ENCODE measurements around the gene UBE2U.
"Not testable (repeated sequence)": the region's sequence is repeated elsewhere in the genome, so short reads cannot be mapped to it uniquely, and the experiment has no call there.

Gene UBE2U

DNA sequence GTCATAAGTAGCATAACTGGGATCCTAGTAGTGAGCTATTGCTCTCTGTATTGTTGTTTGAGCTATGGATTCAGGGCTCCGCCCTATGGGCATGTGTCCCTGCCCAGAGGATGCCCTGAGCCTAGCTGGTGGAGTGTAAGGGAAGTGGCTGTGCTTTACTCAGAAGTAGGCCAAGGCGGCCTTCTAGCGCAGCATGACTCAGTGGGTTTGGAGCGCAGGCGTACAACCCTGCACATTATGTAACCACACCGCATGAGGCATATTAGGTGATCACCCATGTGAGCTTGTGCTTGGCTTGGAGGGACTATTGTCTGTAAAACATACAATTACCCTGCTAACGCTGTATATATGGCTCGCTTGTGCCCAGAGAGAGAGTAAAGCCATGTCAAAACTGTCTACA lies 11.1 kb upstream of the UBE2U start:
- no peak for DNase-seq (ENCODE audit: low read depth, low spot score)

DNA sequence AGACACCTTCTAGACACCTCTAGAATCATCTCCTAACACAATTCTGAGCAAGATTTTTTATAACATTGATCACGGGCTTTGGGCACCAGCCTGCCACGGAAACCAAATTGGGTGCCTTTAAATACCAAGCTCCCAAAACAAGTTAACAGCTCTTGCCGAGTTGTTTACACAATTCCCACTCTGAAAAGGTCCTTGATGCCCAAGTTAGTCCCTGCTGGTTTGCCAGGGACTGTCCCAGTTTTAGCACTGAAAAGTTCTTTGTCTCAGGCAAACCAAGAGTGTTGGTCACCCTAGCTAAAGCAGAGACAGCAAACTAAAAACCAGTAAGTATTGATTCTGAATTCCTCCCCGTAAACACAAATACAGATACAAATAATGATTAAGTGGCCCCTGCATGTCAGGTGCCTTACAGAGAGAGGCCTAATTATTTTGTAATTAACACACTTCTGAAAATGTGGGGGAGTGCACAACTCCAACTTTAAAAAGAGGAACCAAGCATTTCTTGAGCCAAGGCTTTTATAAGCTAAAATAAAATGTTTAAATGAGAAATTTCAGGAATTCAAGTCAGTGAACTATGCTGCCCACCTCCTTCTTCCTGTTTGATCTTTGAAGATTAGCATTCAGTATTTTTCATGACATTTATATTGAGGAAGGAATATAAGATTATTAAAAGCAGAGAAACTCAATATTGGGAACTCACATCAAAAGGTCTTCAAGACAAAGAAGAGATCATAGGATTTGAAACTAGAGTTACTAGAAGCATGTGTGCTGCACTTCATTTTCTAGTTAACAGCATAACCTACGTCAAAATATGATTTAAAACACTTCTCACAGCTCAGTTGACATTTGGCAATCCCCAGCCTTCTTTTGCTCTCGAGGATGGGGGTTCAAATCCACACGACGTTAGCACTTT lies 9.0 kb upstream of the UBE2U start:
- DNase-seq (ENCODE audit: low read depth, low spot score): no peak

DNA sequence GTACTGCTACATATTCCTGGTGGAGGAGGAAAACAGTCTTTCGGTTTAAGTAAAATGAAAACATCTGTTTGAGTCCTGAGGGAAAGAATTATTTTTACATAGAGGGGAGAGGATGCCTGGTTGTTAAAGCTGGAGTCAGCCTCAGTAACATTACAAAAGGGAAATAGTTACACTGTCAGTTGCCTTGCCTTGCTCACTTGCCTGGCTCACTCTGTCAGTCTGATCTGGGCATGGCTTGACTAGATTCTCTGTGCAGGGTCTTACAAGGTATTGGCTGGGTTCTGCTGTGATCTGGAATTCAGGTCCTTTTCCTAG lies 8.4 kb upstream of the UBE2U start:
- no peak for DNase-seq (ENCODE audit: low read depth, low spot score)

DNA sequence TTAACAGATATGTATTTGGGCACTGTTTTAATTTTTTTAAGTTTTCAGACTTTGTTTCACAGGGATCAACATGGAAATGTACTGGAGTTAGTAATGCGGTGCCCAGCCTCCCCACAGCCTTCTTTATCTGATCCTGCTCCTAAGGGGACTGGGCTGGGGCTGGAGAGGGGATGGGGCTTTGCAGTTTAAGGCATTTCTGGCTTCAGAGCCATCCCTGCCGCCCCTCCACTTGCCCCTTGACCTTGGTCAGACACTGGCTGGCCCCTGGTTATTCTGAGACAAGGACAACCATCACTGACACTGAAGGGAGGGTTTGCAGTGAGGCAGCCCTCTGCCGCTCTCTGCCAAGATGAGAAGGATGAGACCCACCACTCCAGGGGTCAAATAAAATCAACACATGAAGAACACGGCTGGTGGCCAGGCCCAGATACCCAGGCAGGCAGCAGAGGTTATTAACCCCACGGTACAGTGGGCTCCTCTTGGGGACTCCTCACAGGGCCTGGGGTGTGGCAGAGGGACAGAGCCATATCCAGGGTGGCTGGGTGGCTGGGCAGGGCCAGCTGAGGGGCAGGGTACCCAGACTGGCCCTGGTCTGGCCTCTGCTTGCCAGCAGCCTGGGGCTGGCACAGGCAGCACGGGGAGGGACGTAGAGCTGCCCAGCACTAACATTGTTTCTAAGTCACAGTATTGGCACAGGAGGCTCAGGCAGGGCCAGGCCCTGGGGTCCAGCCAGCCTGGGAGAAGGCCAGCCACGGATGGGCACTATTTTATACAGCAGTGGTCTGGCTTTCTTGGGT lies 7.2 kb upstream of the UBE2U start:
- no peak for DNase-seq (ENCODE audit: low read depth, low spot score)

DNA sequence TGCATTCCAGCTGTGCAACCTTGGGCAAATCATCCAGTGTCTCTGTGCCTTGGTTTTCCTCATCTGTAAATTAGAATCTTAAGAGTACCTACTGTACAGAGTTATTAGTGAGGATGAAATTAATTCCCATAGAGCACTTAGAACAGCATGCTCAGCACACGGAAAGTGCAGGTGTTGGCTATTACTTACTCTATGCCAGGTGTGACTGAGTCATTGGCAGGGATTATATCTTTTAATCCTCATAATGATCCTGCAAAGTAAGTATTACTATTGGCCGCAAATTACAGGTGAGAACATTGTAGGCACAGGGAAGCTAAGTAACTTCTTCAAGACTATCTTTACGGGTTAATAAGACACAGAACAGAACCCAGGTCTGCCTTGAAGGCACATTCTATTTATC lies 6.3 kb upstream of the UBE2U start:
- no peak for DNase-seq (ENCODE audit: low read depth, low spot score)

DNA sequence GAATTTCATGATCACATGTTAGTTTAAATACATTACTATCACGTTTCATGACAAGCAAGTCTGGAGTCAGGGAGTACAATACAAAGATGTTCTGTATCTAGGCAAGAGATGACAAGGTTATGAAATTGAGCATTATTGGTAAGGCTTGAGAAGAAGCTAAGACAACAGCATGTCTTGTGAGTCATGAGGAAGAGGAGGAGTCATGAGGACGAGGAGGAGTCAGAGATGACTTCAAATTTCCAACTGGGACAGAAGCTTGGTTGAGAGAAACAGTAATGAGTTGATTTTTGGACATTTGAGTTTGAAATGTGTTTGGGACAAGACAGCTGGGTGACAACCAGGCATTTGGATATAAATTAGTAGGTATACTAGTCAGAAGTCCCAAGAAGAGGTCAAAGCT lies 4.3 kb upstream of the UBE2U start:
- DNase-seq (ENCODE audit: low read depth, low spot score): no peak

DNA sequence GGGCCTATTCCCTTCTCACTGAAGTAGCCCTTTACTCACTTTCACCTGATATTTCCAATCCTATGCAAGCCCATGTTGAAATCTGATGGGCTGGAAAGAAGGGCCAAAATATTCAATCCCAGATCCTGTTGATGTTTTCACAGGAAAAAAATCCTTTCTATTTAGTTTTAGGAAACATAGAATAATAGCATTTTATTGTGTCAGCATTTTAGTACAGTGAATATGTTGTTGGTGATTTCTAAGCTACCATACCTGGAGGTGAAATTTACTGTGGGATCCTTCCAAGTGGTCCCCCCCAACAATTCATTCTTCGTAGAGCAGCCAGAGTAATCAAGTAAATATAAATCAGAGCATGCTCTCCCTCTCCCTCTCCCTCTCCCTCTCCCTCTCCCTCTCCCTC lies 3.4 kb upstream of the UBE2U start:
- no peak for DNase-seq (ENCODE audit: low read depth, low spot score)

DNA sequence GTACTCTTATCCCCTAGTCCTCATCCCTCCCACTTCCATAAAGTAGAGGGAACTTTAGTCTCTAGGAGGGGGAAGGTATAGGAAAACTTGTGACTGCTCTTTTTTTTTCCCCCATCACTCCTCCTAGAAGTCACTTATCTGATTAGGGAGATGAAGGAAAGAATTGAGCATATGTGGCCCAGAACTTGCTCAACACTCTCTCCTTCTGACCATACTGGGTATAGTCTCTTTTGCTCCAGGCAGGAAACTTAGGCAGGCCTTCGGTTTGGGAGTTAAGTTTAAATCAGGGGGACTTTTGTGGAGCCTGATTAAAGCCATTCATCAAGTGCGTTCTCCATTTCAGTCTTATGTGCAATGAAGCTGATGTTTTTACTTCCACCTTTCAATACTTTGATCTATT lies 5.8 kb downstream of the UBE2U start:
- DNase-seq (ENCODE audit: low read depth, low spot score): no peak

DNA sequence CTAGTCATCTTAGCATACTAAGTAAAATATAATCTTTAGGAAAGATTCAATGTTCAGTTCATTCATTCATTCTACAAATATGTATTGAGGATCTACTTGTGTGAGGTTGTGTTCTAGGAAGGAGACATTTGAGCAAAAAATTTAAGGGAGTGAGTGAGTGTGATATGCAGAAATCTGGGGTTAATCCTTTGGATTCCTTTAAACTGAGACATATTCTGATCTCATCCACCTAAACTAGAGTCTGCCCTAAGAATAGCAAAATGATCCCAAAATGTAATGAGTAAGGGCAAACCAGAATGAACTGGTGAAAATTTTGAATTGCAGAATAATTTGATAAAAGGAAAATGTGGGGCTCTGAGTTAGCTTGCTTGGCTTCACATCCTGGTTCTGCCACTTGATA lies 8.6 kb downstream of the UBE2U start:
- no peak for DNase-seq (ENCODE audit: low read depth, low spot score)

DNA sequence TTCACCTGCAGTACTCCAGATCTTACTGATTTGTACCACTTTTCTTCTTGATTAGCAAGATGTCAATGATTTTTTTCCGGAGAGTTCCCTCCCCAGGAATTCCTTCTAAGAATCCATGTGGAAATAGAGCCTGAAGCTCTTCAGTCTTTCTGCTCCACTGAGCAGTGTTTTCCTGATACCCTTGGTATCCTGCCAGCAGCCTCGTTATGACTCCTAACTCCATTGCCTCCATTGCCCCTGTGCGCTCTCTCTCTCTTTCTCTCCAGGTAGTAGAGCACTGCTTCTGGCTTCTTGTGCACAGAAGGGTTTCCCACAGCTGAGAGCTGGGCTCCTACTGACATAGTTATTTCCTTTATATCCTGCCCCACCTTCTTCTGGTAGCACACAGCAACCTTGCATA lies 12.2 kb downstream of the UBE2U start:
- DNase-seq (ENCODE audit: low read depth, low spot score): no peak

DNA sequence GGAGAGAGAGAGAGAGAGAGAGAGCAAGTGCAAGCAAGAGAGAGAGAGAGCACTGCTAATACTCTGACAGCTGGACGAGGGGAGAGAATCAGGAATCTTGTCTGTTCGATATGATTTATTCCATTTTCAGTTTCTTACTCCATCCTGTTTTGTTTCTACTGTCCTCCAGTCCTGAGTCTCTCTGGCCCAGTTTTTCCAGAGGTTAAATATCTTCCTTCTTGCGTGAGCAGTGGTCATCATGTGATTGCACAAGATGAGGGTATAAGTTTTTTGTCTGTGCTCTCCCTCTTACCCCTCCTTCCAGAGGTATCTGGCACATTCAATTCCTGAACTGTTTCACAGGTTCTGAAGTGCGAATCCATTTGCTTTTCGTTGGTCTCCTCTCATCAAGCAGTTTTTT lies 16.8 kb downstream of the UBE2U start:
- DNase-seq (ENCODE audit: low read depth, low spot score): no peak

DNA sequence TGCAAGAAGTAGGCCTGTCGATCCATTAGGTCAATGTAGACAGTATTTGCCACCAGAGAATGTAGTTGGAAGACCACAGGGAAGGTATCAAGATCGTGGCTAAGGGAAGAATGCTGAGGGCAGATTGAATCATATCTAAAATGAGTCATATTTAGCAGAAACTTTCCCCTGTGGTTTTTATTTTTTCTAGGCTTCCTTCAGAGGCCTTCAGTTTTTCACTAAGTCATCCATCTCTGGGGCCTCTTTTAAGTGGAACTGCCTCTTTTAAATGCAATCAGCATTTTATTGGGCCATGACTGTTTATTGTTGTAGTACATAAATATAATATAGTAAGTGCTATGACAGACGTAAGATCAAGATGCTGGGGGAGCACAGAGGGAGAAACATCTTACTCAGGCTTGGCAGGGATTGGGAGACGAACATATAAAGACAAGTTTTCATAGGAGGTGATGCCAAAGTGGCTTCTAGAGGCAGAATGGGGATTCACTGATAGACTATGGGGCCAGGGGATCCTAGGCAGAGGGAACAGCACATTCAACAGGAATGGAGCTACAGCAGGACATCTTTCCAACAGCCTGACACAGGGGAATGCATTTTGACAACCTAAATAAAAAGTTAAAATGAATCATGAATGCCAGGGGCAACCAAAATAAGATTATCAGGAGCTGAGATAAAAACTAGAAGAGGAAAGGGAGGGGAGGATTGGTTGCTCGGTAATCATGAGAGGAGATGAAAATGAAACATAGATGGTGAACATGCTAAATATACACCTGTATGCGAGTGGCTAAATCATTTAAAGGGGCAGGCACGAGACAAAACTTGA lies 20.1 kb downstream of the UBE2U start:
- no peak for DNase-seq (ENCODE audit: low read depth, low spot score)

DNA sequence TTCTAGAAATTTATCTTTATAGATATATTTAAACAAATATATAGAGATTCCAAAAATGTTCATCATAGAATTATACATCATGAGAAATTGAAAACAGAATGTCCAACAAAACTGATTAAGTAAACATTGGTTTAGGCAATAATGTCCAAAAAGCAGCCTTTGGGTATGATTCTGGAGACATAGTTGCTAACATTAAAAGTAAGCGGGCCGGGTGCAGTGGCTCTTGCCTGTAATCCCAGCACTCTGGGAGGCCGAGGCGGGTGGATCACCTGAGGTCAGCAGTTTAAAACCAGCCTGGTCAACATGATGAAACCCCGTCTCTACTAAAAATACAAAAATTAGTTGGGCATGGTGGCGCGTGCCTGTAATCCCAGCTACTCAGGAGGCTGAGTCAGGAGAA lies 20.8 kb downstream of the UBE2U start:
- not testable (repeated sequence) for DNase-seq (ENCODE audit: low read depth, low spot score)

DNA sequence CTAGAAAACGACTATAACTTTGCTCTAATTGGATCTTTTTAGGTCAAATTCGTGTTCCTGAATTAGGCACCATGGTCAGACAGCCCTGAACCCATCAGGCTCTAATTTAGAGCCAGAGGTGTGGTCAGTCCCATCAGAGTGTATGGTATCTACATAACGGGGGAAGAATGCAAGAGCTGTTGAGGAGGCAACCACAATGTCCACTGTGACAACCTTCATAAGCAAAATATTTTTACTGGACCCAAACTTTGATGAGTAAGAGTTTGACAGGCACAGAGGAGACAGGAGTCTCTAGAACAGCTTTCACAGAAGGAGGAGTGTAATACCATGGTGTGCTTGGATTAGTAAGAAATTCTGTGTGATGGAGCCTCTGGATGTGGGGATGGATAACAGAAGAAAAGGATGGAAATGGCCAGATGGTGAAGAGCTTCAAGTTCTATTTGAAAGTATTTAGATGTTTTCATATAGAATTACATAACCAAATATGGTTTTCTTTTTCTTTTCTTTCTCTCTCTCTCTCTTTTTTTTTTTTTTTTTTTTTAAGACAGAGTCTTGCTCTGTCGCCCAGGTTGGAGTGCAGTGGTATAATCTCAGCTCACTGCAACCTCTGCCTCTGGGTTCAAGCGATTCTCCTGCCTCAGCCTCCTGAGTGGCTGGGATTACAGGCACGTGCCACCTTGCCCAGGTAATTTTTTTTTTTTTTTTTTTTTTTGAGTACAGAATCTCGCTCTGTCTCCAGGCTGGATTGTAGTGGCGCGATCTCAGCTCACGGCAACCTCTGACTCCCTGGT lies 24.9 kb downstream of the UBE2U start:
- DNase-seq (ENCODE audit: low read depth, low spot score): no peak

DNA sequence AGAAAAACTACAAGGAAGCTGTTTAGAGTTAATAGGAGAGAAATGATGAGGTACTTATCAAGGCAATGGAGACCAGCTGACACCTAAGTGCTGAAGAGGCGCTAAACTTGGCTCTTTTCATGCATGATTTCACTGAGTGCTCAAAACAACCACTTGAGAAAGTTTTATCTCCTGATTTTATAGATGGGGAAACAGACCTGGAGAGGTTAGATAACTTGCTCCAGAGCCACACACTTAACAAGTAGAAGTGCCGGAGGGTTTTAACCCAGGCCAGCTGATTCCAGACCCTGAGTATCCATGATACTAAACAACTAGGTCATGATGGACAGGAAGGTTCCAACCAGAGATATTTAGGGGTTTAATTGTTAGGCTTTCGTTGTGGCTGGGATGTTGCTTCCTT lies 25.9 kb downstream of the UBE2U start:
- DNase-seq (ENCODE audit: low read depth, low spot score): no peak

DNA sequence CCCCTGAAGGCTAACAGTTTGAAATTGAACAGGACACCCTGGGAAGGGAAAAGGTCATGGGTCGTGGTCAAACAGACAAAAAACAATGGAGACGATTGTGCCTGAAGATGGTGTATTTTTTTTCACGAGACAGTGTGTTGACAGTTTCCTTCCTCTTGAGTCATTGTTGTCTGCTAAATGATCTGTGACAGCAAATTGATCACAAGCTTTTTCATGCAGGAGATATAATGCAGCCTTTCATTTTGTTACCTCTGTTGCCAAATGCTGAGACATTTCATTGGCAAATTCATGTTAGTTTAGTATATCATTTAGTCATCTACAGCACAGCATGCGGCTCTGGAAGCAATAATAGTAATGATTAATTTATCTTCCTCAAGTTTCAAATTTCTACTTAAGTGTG lies 27.7 kb downstream of the UBE2U start:
- no peak for DNase-seq (ENCODE audit: low read depth, low spot score)

DNA sequence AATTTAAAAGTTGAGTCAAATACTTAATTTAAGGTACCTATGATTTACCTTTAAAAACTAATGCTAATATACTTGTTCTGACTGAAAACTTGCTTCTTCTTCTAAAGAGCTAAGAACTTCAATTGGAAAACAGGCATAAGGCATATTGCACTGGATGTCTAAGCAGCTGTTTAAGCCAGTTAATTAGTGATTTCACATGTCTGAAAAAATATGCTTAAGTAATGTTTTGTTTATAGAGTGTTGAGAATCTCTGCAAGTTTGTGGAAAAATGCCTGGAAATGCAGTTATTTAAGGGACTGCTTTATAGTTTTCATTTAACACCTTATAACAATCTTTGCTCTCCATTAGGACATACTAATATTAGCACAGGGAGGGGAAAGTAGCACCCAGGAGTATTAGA lies 28.2 kb downstream of the UBE2U start:
- DNase-seq (ENCODE audit: low read depth, low spot score): no peak

DNA sequence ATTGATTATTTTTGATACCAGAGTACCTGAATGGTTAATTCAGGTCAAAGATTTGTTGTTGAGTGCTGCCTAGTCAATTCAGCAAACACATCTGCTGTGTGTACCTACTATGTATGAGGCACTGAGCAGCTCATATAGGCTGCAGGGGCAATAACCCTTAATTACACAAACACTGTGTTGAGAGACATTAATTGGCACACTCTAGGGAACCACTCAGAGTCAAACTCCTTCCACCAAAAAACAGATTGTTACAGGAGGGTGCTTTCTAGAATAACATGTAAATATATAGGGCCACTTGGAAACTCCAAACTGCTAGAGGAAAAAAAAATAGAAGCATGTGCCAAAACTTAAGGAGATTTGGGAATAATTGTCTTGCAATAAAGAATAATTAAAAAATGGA lies 31.3 kb downstream of the UBE2U start:
- DNase-seq (ENCODE audit: low read depth, low spot score): no peak

DNA sequence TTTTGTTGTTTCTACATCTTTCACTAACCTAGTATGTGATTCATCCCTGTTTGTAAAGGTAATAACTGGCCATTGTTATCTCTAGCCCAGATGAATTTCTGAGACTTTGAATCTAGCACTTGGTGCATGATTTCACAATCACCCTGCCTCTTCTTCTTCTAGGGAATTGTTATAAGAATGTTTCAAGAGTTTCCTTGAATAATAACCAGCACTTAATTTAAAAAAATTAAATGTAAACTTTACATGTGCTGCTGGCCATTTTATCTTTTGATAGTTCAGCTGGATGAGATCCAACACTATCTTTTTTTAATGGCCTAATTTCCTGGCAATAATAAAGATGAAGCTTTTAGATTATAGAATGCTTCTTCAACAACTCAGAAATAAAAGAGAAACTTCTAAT lies 31.8 kb downstream of the UBE2U start:
- DNase-seq (ENCODE audit: low read depth, low spot score): no peak

DNA sequence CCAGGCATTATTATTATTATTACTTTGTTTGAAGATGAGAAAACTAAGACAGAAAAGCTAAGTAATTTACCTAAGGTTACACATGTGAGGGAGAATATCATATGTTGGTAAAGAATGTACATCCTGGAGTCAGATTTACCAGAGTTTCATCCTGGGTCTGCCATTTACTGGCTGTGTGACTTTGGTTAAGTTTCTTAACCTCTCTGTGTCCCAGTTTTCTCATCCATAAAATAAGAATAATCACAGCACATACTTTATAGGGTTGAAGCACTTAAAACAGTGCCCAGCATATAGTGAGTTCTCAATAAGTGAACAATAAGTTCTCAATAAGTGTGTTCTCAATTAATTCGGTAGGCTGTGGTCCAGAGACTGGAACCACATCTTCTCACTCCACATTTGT lies 32.5 kb downstream of the UBE2U start:
- no peak for DNase-seq (ENCODE audit: low read depth, low spot score)

DNA sequence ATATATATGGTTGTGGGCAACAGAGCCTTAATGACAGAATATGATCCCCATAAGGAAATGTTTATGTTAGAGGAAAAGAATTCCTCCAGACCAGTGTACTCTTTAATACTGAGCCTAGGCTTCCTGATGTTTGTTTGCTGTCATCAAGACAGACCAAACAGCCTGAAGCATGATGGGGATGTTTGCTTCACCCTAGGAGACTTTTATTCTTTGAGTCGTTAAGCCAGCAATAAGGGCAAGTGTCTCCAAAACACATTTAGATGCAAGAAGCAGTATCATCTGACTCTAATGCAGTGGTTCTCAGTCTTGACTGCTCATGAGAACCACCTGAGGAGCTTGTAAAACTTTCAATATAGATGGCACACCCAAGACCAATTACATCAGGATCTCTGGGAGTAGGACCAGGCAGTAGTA lies 33.1 kb downstream of the UBE2U start:
- DNase-seq (ENCODE audit: low read depth, low spot score): no peak

DNA sequence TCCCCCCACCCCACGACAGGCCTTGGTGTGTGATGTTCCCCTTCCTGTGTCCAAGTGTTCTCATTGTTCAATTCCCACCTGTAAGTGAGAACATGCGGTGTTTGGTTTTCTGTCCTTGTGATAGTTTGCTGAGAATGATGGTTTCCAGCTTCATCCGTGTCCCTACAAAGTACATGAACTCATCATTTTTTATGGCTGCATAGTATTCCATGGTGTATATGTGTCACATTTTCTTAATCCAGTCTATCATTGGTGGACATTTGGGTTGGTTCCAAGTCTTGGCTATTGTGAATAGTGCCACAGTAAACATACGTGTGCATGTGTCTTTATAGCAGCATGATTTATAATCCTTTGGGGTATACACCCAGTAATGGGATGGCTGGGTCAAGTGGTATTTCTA lies 36.1 kb downstream of the UBE2U start:
- not testable (repeated sequence) for DNase-seq (ENCODE audit: low read depth, low spot score)
